ENCODE measurements around the gene WDR81.

WDR81 gene

DNA sequence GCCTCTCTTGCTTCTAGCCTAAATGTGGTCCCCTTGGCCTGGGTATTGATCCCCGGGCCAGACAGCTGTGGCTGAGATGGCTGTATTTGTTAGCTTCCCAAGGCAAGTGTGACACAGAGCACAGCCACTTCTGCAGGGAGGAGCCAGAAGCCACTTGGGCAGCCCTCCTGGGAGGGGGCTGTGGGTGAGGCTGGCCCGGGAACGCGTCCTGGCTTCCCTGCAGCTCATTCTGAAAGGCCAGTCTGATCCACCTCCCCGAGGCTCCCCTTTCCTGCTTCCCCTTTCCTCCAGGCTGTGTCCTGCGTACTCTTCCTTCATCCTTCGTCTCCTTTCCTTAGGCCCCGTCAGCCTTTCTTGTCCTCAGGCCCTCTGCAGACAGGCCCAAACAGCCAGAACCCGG, 26.1 kb downstream of the WDR81 start:
- no peaks in the 10 kb centered on the region for H4K20me1 ChIP-seq (ENCODE audit: insufficient read depth, low read length)
- TF ChIP-seq, protein P1, sequence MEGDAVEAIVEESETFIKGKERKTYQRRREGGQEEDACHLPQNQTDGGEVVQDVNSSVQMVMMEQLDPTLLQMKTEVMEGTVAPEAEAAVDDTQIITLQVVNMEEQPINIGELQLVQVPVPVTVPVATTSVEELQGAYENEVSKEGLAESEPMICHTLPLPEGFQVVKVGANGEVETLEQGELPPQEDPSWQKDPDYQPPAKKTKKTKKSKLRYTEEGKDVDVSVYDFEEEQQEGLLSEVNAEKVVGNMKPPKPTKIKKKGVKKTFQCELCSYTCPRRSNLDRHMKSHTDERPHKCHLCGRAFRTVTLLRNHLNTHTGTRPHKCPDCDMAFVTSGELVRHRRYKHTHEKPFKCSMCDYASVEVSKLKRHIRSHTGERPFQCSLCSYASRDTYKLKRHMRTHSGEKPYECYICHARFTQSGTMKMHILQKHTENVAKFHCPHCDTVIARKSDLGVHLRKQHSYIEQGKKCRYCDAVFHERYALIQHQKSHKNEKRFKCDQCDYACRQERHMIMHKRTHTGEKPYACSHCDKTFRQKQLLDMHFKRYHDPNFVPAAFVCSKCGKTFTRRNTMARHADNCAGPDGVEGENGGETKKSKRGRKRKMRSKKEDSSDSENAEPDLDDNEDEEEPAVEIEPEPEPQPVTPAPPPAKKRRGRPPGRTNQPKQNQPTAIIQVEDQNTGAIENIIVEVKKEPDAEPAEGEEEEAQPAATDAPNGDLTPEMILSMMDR (IDR thresholded peaks at IDR 0.05; ENCODE audit: low read depth, low read length) = no peak
- TF ChIP-seq EZH2phosphoT487 (IDR thresholded peaks at IDR 0.05; ENCODE audit: low read depth) = no peak
- H3K4me1 ChIP-seq (ENCODE audit: low read length) = peaks cover 15% of the 10 kb centered on the region
- H3K4me3 ChIP-seq (ENCODE audit: low read length) = no peak overlapping the region
- H3K36me3 ChIP-seq (replicated peaks; ENCODE audit: low read depth, low read length) = no peaks in the 10 kb centered on the region
- no peak overlapping the region for H3K27ac ChIP-seq (ENCODE audit: low read length)
- no peaks in the 10 kb centered on the region for H3K79me2 ChIP-seq (ENCODE audit: low read length)
- H3K9me3 ChIP-seq (ENCODE audit: insufficient read depth, low read length) = no peaks in the 10 kb centered on the region
- no peak overlapping the region for H2AFZ ChIP-seq (ENCODE audit: low read depth, low read length)
- H3K27me3 ChIP-seq (ENCODE audit: low read depth, low read length) = no peaks in the 10 kb centered on the region
- no peak overlapping the region for H3K4me2 ChIP-seq (ENCODE audit: low read length)
- no peak overlapping the region for H3K9ac ChIP-seq (ENCODE audit: low read length)

DNA sequence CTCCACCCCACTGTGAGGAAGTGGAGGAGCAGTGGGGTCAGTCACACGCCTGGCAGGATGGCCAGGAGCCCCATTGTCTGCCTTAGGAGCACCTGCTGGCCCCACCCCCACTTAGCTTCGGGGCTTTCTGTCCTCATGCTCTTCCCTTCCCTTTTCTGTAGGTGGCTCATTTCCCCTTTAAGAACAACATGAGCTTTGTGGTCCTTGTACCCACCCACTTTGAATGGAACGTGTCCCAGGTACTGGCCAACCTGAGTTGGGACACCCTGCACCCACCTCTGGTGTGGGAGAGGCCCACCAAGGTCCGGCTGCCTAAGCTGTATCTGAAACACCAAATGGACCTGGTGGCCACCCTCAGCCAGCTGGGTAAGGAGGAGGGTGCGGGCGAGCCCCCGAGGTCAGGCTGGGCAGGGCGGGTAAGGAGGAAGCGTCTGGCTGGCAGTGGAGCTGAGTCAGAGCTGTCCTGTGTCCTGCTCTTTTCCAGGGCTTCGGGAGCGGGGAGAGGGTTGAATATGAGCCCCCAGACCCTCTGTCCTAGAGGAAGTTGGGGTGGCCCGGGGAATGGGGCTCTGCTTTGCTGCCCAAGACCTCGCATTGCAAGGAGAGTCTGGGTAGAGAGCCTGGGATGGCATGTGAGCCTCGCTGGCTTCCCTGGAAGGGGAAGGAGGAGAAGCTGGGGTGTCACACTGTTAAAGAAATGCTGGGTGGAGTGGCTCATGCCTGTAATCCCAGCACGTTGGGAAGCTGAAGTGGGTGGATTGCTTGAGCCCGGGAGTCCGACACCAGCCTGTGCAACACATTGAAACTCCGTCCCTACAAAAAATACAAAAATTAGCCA, 28.1 kb downstream of the WDR81 start:
- H3K9me3 ChIP-seq (ENCODE audit: insufficient read depth, low read length) = no peaks in the 10 kb centered on the region
- H3K9ac ChIP-seq (ENCODE audit: low read length) = peak overlapping the region; percentile 39; the same call in 1 of the 2 replicates
- no peaks in the 10 kb centered on the region for H3K79me2 ChIP-seq (ENCODE audit: low read length)
- H3K4me2 ChIP-seq (ENCODE audit: low read length) = peak overlapping the region; percentile 78
- H4K20me1 ChIP-seq (ENCODE audit: insufficient read depth, low read length) = no peaks in the 10 kb centered on the region
- peaks cover 15% of the 10 kb centered on the region for H3K4me1 ChIP-seq (ENCODE audit: low read length)
- H3K36me3 ChIP-seq (replicated peaks; ENCODE audit: low read depth, low read length) = no peaks in the 10 kb centered on the region
- peak overlapping the region; percentile 75 for H3K4me3 ChIP-seq (ENCODE audit: low read length)
- H2AFZ ChIP-seq (ENCODE audit: low read depth, low read length) = peak overlapping the region; percentile 80
- TF ChIP-seq, protein P1 (IDR thresholded peaks at IDR 0.05; ENCODE audit: low read depth, low read length) = 0 out of 2 replicates have a peak, but pooled peaks have one; percentile 10
- TF ChIP-seq EZH2phosphoT487 (IDR thresholded peaks at IDR 0.05; ENCODE audit: low read depth) = no peak
- no peak overlapping the region for H3K27ac ChIP-seq (ENCODE audit: low read length)
- H3K27me3 ChIP-seq (ENCODE audit: low read depth, low read length) = no peaks in the 10 kb centered on the region

- Histone ChIP-seq H3K27ac (ENCODE audit: low read length) (no peak overlapping the region), H4K20me1 (ENCODE audit: insufficient read depth, low read length) (no peaks in the 10 kb centered on the region)
Observed at GRCh38 chr17:1753767-1754429, 29.4 kb downstream of the WDR81 start.

More at GRCh38 chr17:1753767-1754429, 29.4 kb downstream of the WDR81 start:
- TF ChIP-seq EZH2phosphoT487 (IDR thresholded peaks at IDR 0.05; ENCODE audit: low read depth) = no peak
- TF ChIP-seq, protein P1 (IDR thresholded peaks at IDR 0.05; ENCODE audit: low read depth, low read length) = no peak
- Histone ChIP-seq H3K4me3 (ENCODE audit: low read length) (no peak overlapping the region), H3K4me2 (ENCODE audit: low read length) (no peak overlapping the region), H3K9me3 (ENCODE audit: insufficient read depth, low read length) (no peaks in the 10 kb centered on the region), H3K36me3 (replicated peaks; ENCODE audit: low read depth, low read length) (no peaks in the 10 kb centered on the region), H3K9ac (ENCODE audit: low read length) (no peak overlapping the region), H3K79me2 (ENCODE audit: low read length) (no peaks in the 10 kb centered on the region), H2AFZ (ENCODE audit: low read depth, low read length) (no peak overlapping the region), H3K4me1 (ENCODE audit: low read length) (peaks cover 15% of the 10 kb centered on the region), H3K27me3 (ENCODE audit: low read depth, low read length) (no peaks in the 10 kb centered on the region)

Measured in OCI-LY3 (cell line).